Liver (tissue), 9 donors: ENCODE data around the gene TBX15. TPM values are rescaled to one million over a fixed set of nuclear protein-coding genes. Genes with fewer than 3 reads are reported as not detected.

ENCODE experiments used
- DNase-seq: peaks from one replicate; pipeline ENCODE4 v3.0.0-alpha.2; 2017; ENCODE audit warnings: low spot score
- H3K27ac ChIP-seq, 2 donors: one replicate each; pipeline ENCODE4 v1.7.0; 2013; ENCODE audit warnings: inconsistent platforms in 2 of 2, low read length in 2 of 2, control low read depth in 1 of 2, low read depth in 1 of 2, mild to moderate bottlenecking in 1 of 2
- H3K27me3 ChIP-seq, 4 donors: one replicate each; pipeline versions ENCODE4 v1.6.1 to v1.7.0; 2013; ENCODE audit warnings: low read length in 3 of 4, inconsistent platforms in 1 of 4, mild to moderate bottlenecking in 1 of 4, moderate library complexity in 1 of 4; ENCODE audit not compliant: control insufficient read depth in 4 of 4, insufficient read depth in 4 of 4
- H3K36me3 ChIP-seq, 4 donors: one replicate each; pipeline versions ENCODE4 v1.6.1 to v1.7.0; 2013; ENCODE audit warnings: low read length in 3 of 4, mild to moderate bottlenecking in 3 of 4, low read depth in 1 of 4, moderate library complexity in 1 of 4; ENCODE audit not compliant: control insufficient read depth in 4 of 4, insufficient read depth in 3 of 4
- H3K4me1 ChIP-seq, 4 donors: one replicate each; pipeline versions ENCODE4 v1.6.1 to v1.7.0; 2013; ENCODE audit warnings: low read length in 3 of 4, mild to moderate bottlenecking in 3 of 4, moderate library complexity in 1 of 4; ENCODE audit not compliant: control insufficient read depth in 4 of 4, insufficient read depth in 4 of 4
- H3K4me3 ChIP-seq, 3 donors: one replicate each; pipeline versions ENCODE4 v1.6.1 to v1.7.0; 2013; ENCODE audit warnings: low read length in 3 of 3, control low read depth in 1 of 3, low read depth in 1 of 3, mild to moderate bottlenecking in 1 of 3
- H3K9ac ChIP-seq, 2 donors: one replicate each; pipeline ENCODE4 v1.7.0; 2013; ENCODE audit warnings: low read length in 2 of 2, mild to moderate bottlenecking in 2 of 2, moderate library complexity in 2 of 2, control low read depth in 1 of 2, low read depth in 1 of 2
- H3K9me3 ChIP-seq, 4 donors: one replicate each; pipeline versions ENCODE4 v1.6.1 to v1.7.0; 2013; ENCODE audit warnings: low read length in 3 of 4; ENCODE audit not compliant: control insufficient read depth in 4 of 4
- EGR1 ChIP-seq, 2 donors: IDR thresholded peaks; 2 replicates each; pipeline ENCODE4 v1.6.1; 2016 to 2018; ENCODE audit warnings: antibody characterized with exemption in 2 of 2, low read depth in 2 of 2
- FOXA1 ChIP-seq: IDR thresholded peaks from 2 replicates; pipeline ENCODE4 v1.6.1; 2016; ENCODE audit warnings: antibody characterized with exemption
- FOXA2 ChIP-seq: IDR thresholded peaks from 2 replicates; pipeline ENCODE4 v1.6.1; 2016; ENCODE audit warnings: antibody characterized with exemption
- GABPA ChIP-seq, 2 donors: IDR thresholded peaks in 1 of 2; conservative IDR thresholded peaks in 1 of 2; 2 replicates each; pipeline ENCODE4 v1.6.1; 2016; ENCODE audit warnings: antibody characterized with exemption in 2 of 2, mild to moderate bottlenecking in 1 of 2, moderate library complexity in 1 of 2
- HNF4A ChIP-seq, 2 donors: conservative IDR thresholded peaks; 2 replicates each; pipeline ENCODE4 v1.6.1; 2016; ENCODE audit warnings: antibody characterized with exemption in 2 of 2, mild to moderate bottlenecking in 2 of 2
- HNF4G ChIP-seq: IDR thresholded peaks from 2 replicates; pipeline ENCODE4 v1.6.1; 2016; ENCODE audit warnings: antibody characterized with exemption
- JUND ChIP-seq, 2 donors: IDR thresholded peaks; 2 replicates each; pipeline ENCODE4 v1.6.1; 2016; ENCODE audit warnings: antibody characterized with exemption in 2 of 2
- NR2F2 ChIP-seq: IDR thresholded peaks from 2 replicates; pipeline ENCODE4 v1.6.1; 2016; ENCODE audit warnings: antibody characterized with exemption
- RAD21 ChIP-seq, 2 donors: IDR thresholded peaks; 2 replicates each; pipeline ENCODE4 v1.6.1; 2016; ENCODE audit warnings: antibody characterized with exemption in 2 of 2, mild to moderate bottlenecking in 2 of 2
- RXRA ChIP-seq, 2 donors: IDR thresholded peaks; 2 replicates each; pipeline ENCODE4 v1.6.1; 2017 to 2018; ENCODE audit warnings: antibody characterized with exemption in 2 of 2, mild to moderate bottlenecking in 1 of 2
- SP1 ChIP-seq: IDR thresholded peaks from 2 replicates; pipeline ENCODE4 v1.6.1; 2018; ENCODE audit warnings: antibody characterized with exemption, mild to moderate bottlenecking
- TAF1 ChIP-seq: conservative IDR thresholded peaks from 2 replicates; pipeline ENCODE4 v1.6.1; 2016; ENCODE audit warnings: antibody characterized with exemption, mild to moderate bottlenecking
- YY1 ChIP-seq: IDR thresholded peaks from 2 replicates; pipeline ENCODE4 v1.6.1; 2016; ENCODE audit warnings: antibody characterized with exemption, mild to moderate bottlenecking
- WGBS: extraction: QIAGEN DNeasy Blood & Tissue Kit; methylation state at CpG from one replicate; pipeline ENCODE4 v1.1.7; 2013; 5-methylcytosine and 5-hydroxymethylcytosine counted together
- polyA plus RNA-seq, 2 donors: library from polyadenylated mRNA; stranded (reverse) in 1 of 2; unstranded in 1 of 2; fragments of 200-250 nt in 1 of 2; fragments of >200 nt in 1 of 2; fragmentation: Nextera tagmentation in 1 of 2; extraction: Ambion mirVana in 1 of 2; gene quantifications; one replicate each; pipeline versions ENCODE4 v1.2.1 to v1.2.3, GENCODE V29; 2013 to 2015
- total RNA-seq, 2 donors: library from RNA; depleted of rRNA; stranded (reverse); fragments of >200 nt; gene quantifications; one replicate each; pipeline ENCODE4 v1.2.3, GENCODE V29; 2014
- TF ChIP-seq, protein P1 (sequence below): IDR thresholded peaks from 2 replicates; pipeline ENCODE4 v1.6.1; 2016; ENCODE audit warnings: antibody characterized with exemption, mild to moderate bottlenecking
- TF ChIP-seq, protein P2 (sequence below): IDR thresholded peaks from 2 replicates; pipeline ENCODE4 v1.6.1; 2016; ENCODE audit warnings: antibody characterized with exemption
- TF ChIP-seq, protein P3 (sequence below): fragments of 150-350 bp; IDR thresholded peaks from 2 replicates; pipeline ENCODE4 v1.5.1; 2017; ENCODE audit warnings: improper control_type of control experiment, low read depth, low read length; ENCODE audit not compliant: missing input control
- TF ChIP-seq, protein P4 (sequence below): IDR thresholded peaks from 2 replicates; pipeline ENCODE4 v1.6.1; 2016; ENCODE audit warnings: antibody characterized with exemption
- TF ChIP-seq, protein P5 (sequence below): IDR thresholded peaks from 2 replicates; pipeline ENCODE4 v1.6.1; 2016; ENCODE audit warnings: antibody characterized with exemption
- donor health status: healthy.
- donor health status: healthy.
- donor health status: healthy.
- donor health status: healthy.
- donor health status: healthy.

TBX15 gene
- total and polyA plus RNA-seq, 4 donors: 0.09 to 15.5 (median 3.5) TPM

DNA sequence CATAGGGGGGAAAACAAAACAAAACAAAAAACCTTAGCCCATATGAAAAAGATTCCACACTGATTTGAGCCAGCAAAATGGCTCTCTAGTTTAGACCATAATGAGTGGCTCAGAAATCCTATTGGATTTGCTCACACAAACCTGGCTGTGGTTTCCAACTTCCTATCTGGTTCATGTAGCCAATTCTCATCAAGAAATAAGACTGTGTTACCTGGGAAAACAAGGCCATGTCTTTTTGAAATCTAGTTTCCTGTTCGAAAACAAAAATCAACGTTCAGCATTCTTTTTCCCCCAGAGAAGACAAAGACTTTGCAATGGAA is 69.2 kb downstream of the TBX15 start:
- H3K4me3 ChIP-seq: no peak overlapping the region
- H3K27me3 ChIP-seq: no peaks in the 10 kb centered on the region
- 88% methylated on average over 2 of the region's 2 CpGs for WGBS
- DNase-seq: no peak
- no peaks in the 10 kb centered on the region for H3K9me3 ChIP-seq
- no peak overlapping the region for H3K27ac ChIP-seq
- TF ChIP-seq YY1 (no peak), NR2F2 (no peak), GABPA (IDR thresholded peaks at IDR 0.05 in 1 of 2, conservative IDR thresholded peaks at IDR 0.05 in 1 of 2) (no peak), EGR1 (IDR thresholded peaks at IDR 0.05; ENCODE audit: low read depth in 2 of 2) (no peak), FOXA1 (no peak), RAD21 (IDR thresholded peaks at IDR 0.05) (no peak), SP1 (no peak), FOXA2 (no peak), RXRA (IDR thresholded peaks at IDR 0.05) (no peak), TAF1 (no peak), HNF4G (no peak), JUND (IDR thresholded peaks at IDR 0.05) (no peak), HNF4A (conservative IDR thresholded peaks at IDR 0.05) (no peak)
- TF ChIP-seq, protein P1, sequence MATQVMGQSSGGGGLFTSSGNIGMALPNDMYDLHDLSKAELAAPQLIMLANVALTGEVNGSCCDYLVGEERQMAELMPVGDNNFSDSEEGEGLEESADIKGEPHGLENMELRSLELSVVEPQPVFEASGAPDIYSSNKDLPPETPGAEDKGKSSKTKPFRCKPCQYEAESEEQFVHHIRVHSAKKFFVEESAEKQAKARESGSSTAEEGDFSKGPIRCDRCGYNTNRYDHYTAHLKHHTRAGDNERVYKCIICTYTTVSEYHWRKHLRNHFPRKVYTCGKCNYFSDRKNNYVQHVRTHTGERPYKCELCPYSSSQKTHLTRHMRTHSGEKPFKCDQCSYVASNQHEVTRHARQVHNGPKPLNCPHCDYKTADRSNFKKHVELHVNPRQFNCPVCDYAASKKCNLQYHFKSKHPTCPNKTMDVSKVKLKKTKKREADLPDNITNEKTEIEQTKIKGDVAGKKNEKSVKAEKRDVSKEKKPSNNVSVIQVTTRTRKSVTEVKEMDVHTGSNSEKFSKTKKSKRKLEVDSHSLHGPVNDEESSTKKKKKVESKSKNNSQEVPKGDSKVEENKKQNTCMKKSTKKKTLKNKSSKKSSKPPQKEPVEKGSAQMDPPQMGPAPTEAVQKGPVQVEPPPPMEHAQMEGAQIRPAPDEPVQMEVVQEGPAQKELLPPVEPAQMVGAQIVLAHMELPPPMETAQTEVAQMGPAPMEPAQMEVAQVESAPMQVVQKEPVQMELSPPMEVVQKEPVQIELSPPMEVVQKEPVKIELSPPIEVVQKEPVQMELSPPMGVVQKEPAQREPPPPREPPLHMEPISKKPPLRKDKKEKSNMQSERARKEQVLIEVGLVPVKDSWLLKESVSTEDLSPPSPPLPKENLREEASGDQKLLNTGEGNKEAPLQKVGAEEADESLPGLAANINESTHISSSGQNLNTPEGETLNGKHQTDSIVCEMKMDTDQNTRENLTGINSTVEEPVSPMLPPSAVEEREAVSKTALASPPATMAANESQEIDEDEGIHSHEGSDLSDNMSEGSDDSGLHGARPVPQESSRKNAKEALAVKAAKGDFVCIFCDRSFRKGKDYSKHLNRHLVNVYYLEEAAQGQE: no peak
- TF ChIP-seq, protein P2, sequence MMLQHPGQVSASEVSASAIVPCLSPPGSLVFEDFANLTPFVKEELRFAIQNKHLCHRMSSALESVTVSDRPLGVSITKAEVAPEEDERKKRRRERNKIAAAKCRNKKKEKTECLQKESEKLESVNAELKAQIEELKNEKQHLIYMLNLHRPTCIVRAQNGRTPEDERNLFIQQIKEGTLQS: no peak
- TF ChIP-seq, protein P3, sequence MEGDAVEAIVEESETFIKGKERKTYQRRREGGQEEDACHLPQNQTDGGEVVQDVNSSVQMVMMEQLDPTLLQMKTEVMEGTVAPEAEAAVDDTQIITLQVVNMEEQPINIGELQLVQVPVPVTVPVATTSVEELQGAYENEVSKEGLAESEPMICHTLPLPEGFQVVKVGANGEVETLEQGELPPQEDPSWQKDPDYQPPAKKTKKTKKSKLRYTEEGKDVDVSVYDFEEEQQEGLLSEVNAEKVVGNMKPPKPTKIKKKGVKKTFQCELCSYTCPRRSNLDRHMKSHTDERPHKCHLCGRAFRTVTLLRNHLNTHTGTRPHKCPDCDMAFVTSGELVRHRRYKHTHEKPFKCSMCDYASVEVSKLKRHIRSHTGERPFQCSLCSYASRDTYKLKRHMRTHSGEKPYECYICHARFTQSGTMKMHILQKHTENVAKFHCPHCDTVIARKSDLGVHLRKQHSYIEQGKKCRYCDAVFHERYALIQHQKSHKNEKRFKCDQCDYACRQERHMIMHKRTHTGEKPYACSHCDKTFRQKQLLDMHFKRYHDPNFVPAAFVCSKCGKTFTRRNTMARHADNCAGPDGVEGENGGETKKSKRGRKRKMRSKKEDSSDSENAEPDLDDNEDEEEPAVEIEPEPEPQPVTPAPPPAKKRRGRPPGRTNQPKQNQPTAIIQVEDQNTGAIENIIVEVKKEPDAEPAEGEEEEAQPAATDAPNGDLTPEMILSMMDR: no peak
- TF ChIP-seq, protein P4, sequence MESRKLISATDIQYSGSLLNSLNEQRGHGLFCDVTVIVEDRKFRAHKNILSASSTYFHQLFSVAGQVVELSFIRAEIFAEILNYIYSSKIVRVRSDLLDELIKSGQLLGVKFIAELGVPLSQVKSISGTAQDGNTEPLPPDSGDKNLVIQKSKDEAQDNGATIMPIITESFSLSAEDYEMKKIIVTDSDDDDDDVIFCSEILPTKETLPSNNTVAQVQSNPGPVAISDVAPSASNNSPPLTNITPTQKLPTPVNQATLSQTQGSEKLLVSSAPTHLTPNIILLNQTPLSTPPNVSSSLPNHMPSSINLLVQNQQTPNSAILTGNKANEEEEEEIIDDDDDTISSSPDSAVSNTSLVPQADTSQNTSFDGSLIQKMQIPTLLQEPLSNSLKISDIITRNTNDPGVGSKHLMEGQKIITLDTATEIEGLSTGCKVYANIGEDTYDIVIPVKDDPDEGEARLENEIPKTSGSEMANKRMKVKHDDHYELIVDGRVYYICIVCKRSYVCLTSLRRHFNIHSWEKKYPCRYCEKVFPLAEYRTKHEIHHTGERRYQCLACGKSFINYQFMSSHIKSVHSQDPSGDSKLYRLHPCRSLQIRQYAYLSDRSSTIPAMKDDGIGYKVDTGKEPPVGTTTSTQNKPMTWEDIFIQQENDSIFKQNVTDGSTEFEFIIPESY: no peak
- TF ChIP-seq, protein P5, sequence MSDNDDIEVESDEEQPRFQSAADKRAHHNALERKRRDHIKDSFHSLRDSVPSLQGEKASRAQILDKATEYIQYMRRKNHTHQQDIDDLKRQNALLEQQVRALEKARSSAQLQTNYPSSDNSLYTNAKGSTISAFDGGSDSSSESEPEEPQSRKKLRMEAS: no peak
- H3K36me3 ChIP-seq: no peaks in the 10 kb centered on the region
- peaks cover 0 to 7% (median 5%) of the 10 kb centered on the region in 4 donors for H3K4me1 ChIP-seq
- H3K9ac ChIP-seq: no peak overlapping the region
